HG03521 (cell line): ENCODE results near the gene LRCH2.
"Not testable (repeated sequence)": the region's sequence is repeated elsewhere in the genome, so short reads cannot be mapped to it uniquely, and the experiment has no call there.

ENCODE experiments used
- ATAC-seq: cut with Tn5 transposase; IDR thresholded peaks from one replicate; pipeline ENCODE4 v1.9.1; 2021; ENCODE audit warnings: mild to moderate bottlenecking, moderate library complexity; ENCODE audit not compliant: unreplicated experiment

Gene LRCH2

GRCh38 chrX:115233497-115234455 lies at the start of gene LRCH2:
Gene LRCH2, minus strand, starts transcription at chrX:115234096. Its CDS starts 55 bp downstream, at chrX:115234041.
- ATAC-seq, result no peak

- ATAC-seq, result no peak
Observed at GRCh38 chrX:115269051-115269683, 35.3 kb upstream of the LRCH2 start.

- no peak for ATAC-seq
Observed at GRCh38 chrX:115268421-115268820, 34.5 kb upstream of the LRCH2 start.

- ATAC-seq, result no peak
Observed at GRCh38 chrX:115266300-115266699, 32.4 kb upstream of the LRCH2 start.

- ATAC-seq, result no peak
Observed at GRCh38 chrX:115264009-115264408, 30.1 kb upstream of the LRCH2 start.

- ATAC-seq, result no peak
Observed at GRCh38 chrX:115261148-115261547, 27.3 kb upstream of the LRCH2 start.

- no peak for ATAC-seq
Observed at GRCh38 chrX:115260330-115260729, 26.4 kb upstream of the LRCH2 start.

- no peak for ATAC-seq
Observed at GRCh38 chrX:115259238-115259875, 25.5 kb upstream of the LRCH2 start.

GRCh38 chrX:115257711-115258110 lies 23.8 kb upstream of the LRCH2 start:
- no peak for ATAC-seq

GRCh38 chrX:115255003-115255402 lies 21.1 kb upstream of the LRCH2 start:
- ATAC-seq, result no peak

- ATAC-seq, result no peak
Observed at GRCh38 chrX:115251458-115252233, 17.8 kb upstream of the LRCH2 start.

- no peak for ATAC-seq
Observed at GRCh38 chrX:115237056-115237455, 3.2 kb upstream of the LRCH2 start.

- ATAC-seq, result no peak
Observed at GRCh38 chrX:115236560-115236959, 2.7 kb upstream of the LRCH2 start.

- no peak for ATAC-seq
Observed at GRCh38 chrX:115234461-115234860, 565 bp upstream of the LRCH2 start.

GRCh38 chrX:115232933-115233496 lies 881 bp downstream of the LRCH2 start:
- ATAC-seq, result no peak

- ATAC-seq, result no peak
Observed at GRCh38 chrX:115229337-115230003, 4.4 kb downstream of the LRCH2 start.

- ATAC-seq, result no peak
Observed at GRCh38 chrX:115226929-115227328, 7.0 kb downstream of the LRCH2 start.

GRCh38 chrX:115217346-115217745 lies 16.6 kb downstream of the LRCH2 start:
- ATAC-seq, result not testable (repeated sequence)

GRCh38 chrX:115214605-115215004 lies 19.3 kb downstream of the LRCH2 start:
- ATAC-seq, result no peak

GRCh38 chrX:115214151-115214550 lies 19.7 kb downstream of the LRCH2 start:
- ATAC-seq, result no peak
